Measurements from ENCODE around the gene UMAD1.

DNA sequence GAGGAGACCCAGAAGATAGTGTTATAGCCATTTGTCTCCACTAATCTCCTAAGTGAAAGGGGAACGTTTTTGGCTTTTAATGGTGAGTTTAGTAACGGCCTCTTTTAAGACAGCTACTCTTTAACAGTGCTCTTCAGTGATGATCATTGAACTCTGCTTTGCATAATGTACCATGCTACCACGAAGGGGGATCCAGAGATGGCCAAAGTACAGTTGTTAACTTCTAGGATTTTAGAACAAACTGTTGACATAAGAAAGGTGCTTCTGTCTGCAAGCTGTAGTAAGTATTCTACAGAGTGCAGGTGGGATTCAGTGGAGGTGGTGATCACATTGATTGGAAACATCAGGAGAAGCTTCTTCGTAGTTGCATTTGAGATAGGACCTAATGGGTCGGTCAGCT is 192.0 kb downstream of the UMAD1 start:
- TF ChIP-seq POLR2A (IDR thresholded peaks at IDR 0.05) = no peak
- TF ChIP-seq, protein P1, sequence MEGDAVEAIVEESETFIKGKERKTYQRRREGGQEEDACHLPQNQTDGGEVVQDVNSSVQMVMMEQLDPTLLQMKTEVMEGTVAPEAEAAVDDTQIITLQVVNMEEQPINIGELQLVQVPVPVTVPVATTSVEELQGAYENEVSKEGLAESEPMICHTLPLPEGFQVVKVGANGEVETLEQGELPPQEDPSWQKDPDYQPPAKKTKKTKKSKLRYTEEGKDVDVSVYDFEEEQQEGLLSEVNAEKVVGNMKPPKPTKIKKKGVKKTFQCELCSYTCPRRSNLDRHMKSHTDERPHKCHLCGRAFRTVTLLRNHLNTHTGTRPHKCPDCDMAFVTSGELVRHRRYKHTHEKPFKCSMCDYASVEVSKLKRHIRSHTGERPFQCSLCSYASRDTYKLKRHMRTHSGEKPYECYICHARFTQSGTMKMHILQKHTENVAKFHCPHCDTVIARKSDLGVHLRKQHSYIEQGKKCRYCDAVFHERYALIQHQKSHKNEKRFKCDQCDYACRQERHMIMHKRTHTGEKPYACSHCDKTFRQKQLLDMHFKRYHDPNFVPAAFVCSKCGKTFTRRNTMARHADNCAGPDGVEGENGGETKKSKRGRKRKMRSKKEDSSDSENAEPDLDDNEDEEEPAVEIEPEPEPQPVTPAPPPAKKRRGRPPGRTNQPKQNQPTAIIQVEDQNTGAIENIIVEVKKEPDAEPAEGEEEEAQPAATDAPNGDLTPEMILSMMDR (IDR thresholded peaks at IDR 0.05) = no peak

Measured in thyroid gland (tissue), 4 donors.